A549 (cell line): ENCODE results near the gene PGM1. TPM values are rescaled to one million over a fixed set of nuclear protein-coding genes. Genes with fewer than 3 reads are reported as not detected.

Experiments
- ATAC-seq, 2 experiments: fragments of 200-7000 bp in 1 of 2; fragments of >200 bp in 1 of 2; cut with Nextera tagmentation in 1 of 2; cut with Tn5 transposase in 1 of 2; 3 replicates each; pipeline versions ENCODE4 v1.8.0 to v1.9.1; 2018 to 2020; ENCODE audit warnings: mild to moderate bottlenecking in 1 of 2, moderate library complexity in 1 of 2
- CTCF ChIA-PET: fragments of 300-600 bp; sonication (Branson Sonifier 250); formaldehyde crosslinking; extraction: SDS; loops from one replicate; lab custom pipeline; 2021; ENCODE audit warnings: antibody characterized with exemption, inconsistent platforms; lab: Yijun Ruan, JAX
- POLR2A ChIA-PET: fragments of 350-600 bp; formaldehyde crosslinking; extraction: SDS; loops from one replicate; lab custom pipeline; 2021; ENCODE audit warnings: antibody characterized with exemption, inconsistent platforms; lab: Yijun Ruan, JAX
- DNase-seq, 2 experiments: peaks; one replicate each; pipeline versions ENCODE4 v3.0.0 to v3.0.0-alpha.2; 2011 to 2016; ENCODE audit warnings: low read depth in 1 of 2, low spot score in 1 of 2
- FAIRE-seq: peaks from 2 replicates; lab custom pipeline; 2011; peaks lifted over from hg19 to GRCh38; lab: Jason Lieb, UNC
- H3K27ac ChIP-seq, 2 experiments: fragments of >200 bp; sonication (Bioruptor Twin); formaldehyde crosslinking; 3 replicates each; pipeline ENCODE4 v1.5.1; 2016 to 2017
- H3K4me1 ChIP-seq: fragments of >200 bp; sonication (Bioruptor Twin); formaldehyde crosslinking; 3 replicates; pipeline ENCODE4 v1.6.1; 2016
- H3K4me2 ChIP-seq: fragments of >200 bp; sonication (Bioruptor Twin); formaldehyde crosslinking; 3 replicates; pipeline ENCODE4 v1.6.1; 2016
- H3K4me3 ChIP-seq: fragments of >200 bp; sonication (Bioruptor Twin); formaldehyde crosslinking; 3 replicates; pipeline ENCODE4 v1.5.1; 2016
- H3K9me3 ChIP-seq: fragments of >200 bp; sonication (Bioruptor Twin); formaldehyde crosslinking; 3 replicates; pipeline ENCODE4 v1.6.1; 2016
- ATOH8 ChIP-seq: fragments of 250-450 bp; sonication (Bioruptor Pico); IDR thresholded peaks from 2 replicates; pipeline ENCODE4 v1.5.0; 2020; ENCODE audit warnings: low read depth, mild to moderate bottlenecking, moderate library complexity
- CBX2 ChIP-seq: fragments of 200-600 bp; sonication (generic); IDR thresholded peaks from 2 replicates; pipeline ENCODE4 v1.6.1; 2016; ENCODE audit warnings: low read depth, mild to moderate bottlenecking, borderline replicate concordance
- CEBPB ChIP-seq, 2 experiments: fragments of >200 bp in 1 of 2; sonication (Bioruptor Twin) in 1 of 2; formaldehyde crosslinking in 1 of 2; IDR thresholded peaks; 2 replicates each; pipeline ENCODE4 v1.6.1; 2012 to 2016
- CHD2 ChIP-seq: fragments of 150-350 bp; IDR thresholded peaks from 2 replicates; pipeline ENCODE4 v1.6.1; 2014; ENCODE audit warnings: low read length; ENCODE audit not compliant: partially characterized antibody
- CHD4 ChIP-seq: fragments of 200-600 bp; sonication (generic); IDR thresholded peaks from 2 replicates; pipeline ENCODE4 v1.6.1; 2016; ENCODE audit warnings: antibody characterized with exemption, mild to moderate bottlenecking, borderline replicate concordance
- FOSB ChIP-seq: fragments of 250-450 bp; sonication (Bioruptor Pico); IDR thresholded peaks from 2 replicates; pipeline ENCODE4 v1.5.0; 2020; ENCODE audit warnings: mild to moderate bottlenecking, moderate library complexity
- FOSL2 ChIP-seq, 2 experiments: fragments of 450-650 bp in 1 of 2; fragments of >200 bp in 1 of 2; sonication (Bioruptor Twin) in 1 of 2; formaldehyde crosslinking; IDR thresholded peaks; 2 replicates each; pipeline versions ENCODE4 v1.5.0 to v1.6.1; 2016 to 2020; ENCODE audit warnings: mild to moderate bottlenecking in 1 of 2, moderate library complexity in 1 of 2
- HEYL ChIP-seq: fragments of 250-450 bp; sonication (Bioruptor Pico); IDR thresholded peaks from 2 replicates; pipeline ENCODE4 v1.8.0; 2021; ENCODE audit warnings: mild to moderate bottlenecking, moderate library complexity
- HOXB13 ChIP-seq: fragments of 250-450 bp; sonication (Bioruptor Pico); IDR thresholded peaks from 2 replicates; pipeline ENCODE4 v1.5.0; 2020; ENCODE audit warnings: low read depth, mild to moderate bottlenecking, moderate library complexity
- JUN ChIP-seq, 2 experiments: fragments of >200 bp; sonication (Bioruptor Twin); formaldehyde crosslinking; IDR thresholded peaks; 2 replicates in 1 of 2; 3 replicates in 1 of 2; pipeline ENCODE4 v1.6.1; 2016 to 2017
- JUNB ChIP-seq: fragments of >200 bp; sonication (Bioruptor Twin); formaldehyde crosslinking; IDR thresholded peaks from 2 replicates; pipeline ENCODE4 v1.6.1; 2016
- MAX ChIP-seq: IDR thresholded peaks from 2 replicates; pipeline ENCODE4 v1.6.1; 2012
- NFE2L2 ChIP-seq: fragments of 150-350 bp; conservative IDR thresholded peaks from 2 replicates; pipeline ENCODE4 v1.6.1; 2014; ENCODE audit warnings: low read length
- NPAS2 ChIP-seq: fragments of 250-450 bp; sonication (Bioruptor Pico); IDR thresholded peaks from 2 replicates; pipeline ENCODE4 v1.8.0; 2022; ENCODE audit warnings: mild to moderate bottlenecking, moderate library complexity, borderline replicate concordance
- NR3C1 ChIP-seq: fragments of >200 bp; sonication (Bioruptor Twin); formaldehyde crosslinking; IDR thresholded peaks from 3 replicates; pipeline ENCODE4 v1.6.1; 2017
- PHF8 ChIP-seq: fragments of 200-600 bp; sonication (generic); IDR thresholded peaks from 2 replicates; pipeline ENCODE4 v1.6.1; 2016; ENCODE audit warnings: low read depth, mild to moderate bottlenecking, antibody characterized with exemption, moderate library complexity, borderline replicate concordance
- POLR2A ChIP-seq: IDR thresholded peaks from 2 replicates; pipeline ENCODE4 v1.6.1; 2012; ENCODE audit warnings: mild to moderate bottlenecking, low read length
- RAD21 ChIP-seq, 2 experiments: fragments of >200 bp in 1 of 2; sonication (Bioruptor Twin) in 1 of 2; formaldehyde crosslinking in 1 of 2; IDR thresholded peaks in 1 of 2; conservative IDR thresholded peaks in 1 of 2; 2 replicates in 1 of 2; 3 replicates in 1 of 2; pipeline ENCODE4 v1.6.1; 2012 to 2018; ENCODE audit warnings: inconsistent platforms in 1 of 2
- RCOR1 ChIP-seq: fragments of 150-350 bp; IDR thresholded peaks from 2 replicates; pipeline ENCODE4 v1.6.1; 2014; ENCODE audit warnings: antibody characterized with exemption, low read length, low read depth
- REST ChIP-seq: fragments of 200-600 bp; sonication (generic); IDR thresholded peaks from 2 replicates; pipeline ENCODE4 v1.6.1; 2016; ENCODE audit warnings: antibody characterized with exemption, mild to moderate bottlenecking, moderate library complexity
- RNF2 ChIP-seq: fragments of 200-600 bp; sonication (generic); IDR thresholded peaks from 2 replicates; pipeline ENCODE4 v1.6.1; 2016; ENCODE audit warnings: low read depth, mild to moderate bottlenecking, antibody characterized with exemption, moderate library complexity, borderline replicate concordance
- SMC3 ChIP-seq: fragments of >200 bp; sonication (Bioruptor Twin); formaldehyde crosslinking; IDR thresholded peaks from 3 replicates; pipeline ENCODE4 v1.6.1; 2018; ENCODE audit warnings: inconsistent platforms
- TP53 ChIP-seq: fragments of 250-450 bp; sonication (Bioruptor Pico); IDR thresholded peaks from 2 replicates; pipeline ENCODE4 v1.5.0; 2021; ENCODE audit warnings: mild to moderate bottlenecking, moderate library complexity
- USF2 ChIP-seq: fragments of 450-650 bp; IDR thresholded peaks from 2 replicates; pipeline ENCODE4 v1.6.1; 2014; ENCODE audit warnings: antibody characterized with exemption
- ZC3H11A ChIP-seq: fragments of 450-650 bp; IDR thresholded peaks from 2 replicates; pipeline ENCODE4 v1.6.1; 2014; ENCODE audit warnings: antibody characterized with exemption, mild to moderate bottlenecking
- ZNF302 ChIP-seq: fragments of 250-450 bp; sonication (Bioruptor Pico); IDR thresholded peaks from 2 replicates; pipeline ENCODE4 v1.9.0; 2021; ENCODE audit warnings: inconsistent platforms, mild to moderate bottlenecking, moderate library complexity
- WGBS: methylation state at CpG from one replicate; pipeline ENCODE4 v1.1.6; 2017; ENCODE audit errors: missing lambda C conversion rate; 5-methylcytosine and 5-hydroxymethylcytosine counted together
- polyA plus RNA-seq, 4 experiments: library from polyadenylated mRNA; depleted of rRNA in 3 of 4; stranded (reverse); fragments of >200 nt; fragmentation: RNase III in 1 of 4; extraction: RNeasy Plus Mini Kit Qiagen cat#74134 plus additional on column Dnase treatment in 1 of 4; gene quantifications; 2 replicates in 3 of 4; 3 replicates in 1 of 4; pipeline ENCODE4 v1.2.3, GENCODE V29; 2011 to 2017

Gene PGM1
- polyA plus RNA-seq, 2 of the 4 experiments (the other 2 are of a cell fraction): 25.5 to 50.2 TPM

GRCh38 chr1:63611231-63611630 lies 18.0 kb downstream of the PGM1 start:
- CTCF ChIA-PET: interaction anchor here (0.9 to 1.4 kb wide), 4 partner anchors 9 to 635 kb away, joined by 3 to 5 read pairs (median 4); no protein-coding TSS in a partner anchor
- ATAC-seq (no peak), FAIRE-seq (no peak)
- TF ChIP-seq ZNF302 (CRISPR knock-in tag): no peak
- TF ChIP-seq ATOH8 (CRISPR knock-in tag): no peak
- no peak for TF ChIP-seq TP53
- no peak for TF ChIP-seq CEBPB (IDR thresholded peaks at IDR 0.05)
- no peak for TF ChIP-seq REST
- TF ChIP-seq RNF2: no peak
- TF ChIP-seq FOSB (CRISPR knock-in tag): no peak
- no peak for TF ChIP-seq CBX2
- TF ChIP-seq HEYL (CRISPR knock-in tag): no peak
- TF ChIP-seq MAX: no peak
- TF ChIP-seq, all 56 proteins: peak for 0
- Histone ChIP-seq H3K4me3 (no peak overlapping the region), H3K9me3 (no peaks in the 10 kb centered on the region), H3K27ac (no peak overlapping the region), H3K4me2 (no peak overlapping the region), H3K4me1 (peaks cover 13% of the 10 kb centered on the region)
- DNase-seq: no peak
- WGBS: 46% methylated on average over 3 of the region's 3 CpGs
- POLR2A ChIA-PET: no interaction called here

GRCh38 chr1:63612564-63612963 lies 19.4 kb downstream of the PGM1 start:
- ChIA-PET CTCF (interaction anchor here (0.6 to 1.3 kb wide), 3 partner anchors 10 to 634 kb away, joined by 3 to 4 read pairs (median 3); no protein-coding TSS in a partner anchor), POLR2A (no interaction called here)
- no peak overlapping the region for H3K4me3 ChIP-seq
- H3K9me3 ChIP-seq: no peaks in the 10 kb centered on the region
- FAIRE-seq (no peak), DNase-seq (no peak), ATAC-seq (no peak)
- 69% methylated on average over 4 of the region's 4 CpGs for WGBS
- TF ChIP-seq PHF8 (no peak), JUNB (no peak), CEBPB (IDR thresholded peaks at IDR 0.05) (peak in 1 of 2 experiments; percentile 12; a peak in 1 of 4 replicates), JUN (IDR thresholded peaks at IDR 0.05) (no peak), FOSL2 (IDR thresholded peaks at IDR 0.05) (no peak), FOSL2 (CRISPR knock-in tag; IDR thresholded peaks at IDR 0.05) (no peak), ZC3H11A (no peak)
- H3K4me1 ChIP-seq: peaks cover 13% of the 10 kb centered on the region
- no peak overlapping the region for H3K27ac ChIP-seq
- no peak overlapping the region for H3K4me2 ChIP-seq

GRCh38 chr1:63612971-63613370 lies 19.8 kb downstream of the PGM1 start:
- no peak overlapping the region for H3K4me2 ChIP-seq
- ChIA-PET POLR2A (no interaction called here), CTCF (interaction anchor here (0.6 to 1.3 kb wide), 2 partner anchors 10 to 633 kb away, joined by 3 read pairs; no protein-coding TSS in a partner anchor)
- no peaks in the 10 kb centered on the region for H3K9me3 ChIP-seq
- TF ChIP-seq SMC3 (no peak), HOXB13 (no peak), CHD4 (no peak), TP53 (no peak), NPAS2 (CRISPR knock-in tag) (no peak), USF2 (no peak), RAD21 (conservative IDR thresholded peaks at IDR 0.05 in 1 of 2, IDR thresholded peaks at IDR 0.05 in 1 of 2) (no peak), JUN (IDR thresholded peaks at IDR 0.05) (no peak), NR3C1 (no peak), POLR2A (no peak), RCOR1 (no peak), FOSB (CRISPR knock-in tag) (no peak), CHD2 (no peak), NFE2L2 (no peak)
- H3K27ac ChIP-seq: no peak overlapping the region
- H3K4me3 ChIP-seq: no peak overlapping the region
- ATAC-seq (no peak), DNase-seq (no peak), FAIRE-seq (no peak)
- peaks cover 17% of the 10 kb centered on the region for H3K4me1 ChIP-seq
